CD4-positive, alpha-beta T cell treated with Interleukin-21 for 1 hour (primary cell): ENCODE results near the gene TPMT.
"Not testable (repeated sequence)": the region's sequence is repeated elsewhere in the genome, so short reads cannot be mapped to it uniquely, and the experiment has no call there.

ENCODE experiments used
- DNase-seq: peaks from one replicate; pipeline ENCODE4 v3.0.0-alpha.2; 2020

Gene TPMT

GRCh38 chr6:18155150-18155863 is 430 bp upstream of the TPMT start, which contains the start of gene KDM1B:
KDM1B (plus strand) TSS chr6:18155422; CDS start chr6:18159896, 4,474 bp downstream.
- peak; percentile 99 for DNase-seq

DNA sequence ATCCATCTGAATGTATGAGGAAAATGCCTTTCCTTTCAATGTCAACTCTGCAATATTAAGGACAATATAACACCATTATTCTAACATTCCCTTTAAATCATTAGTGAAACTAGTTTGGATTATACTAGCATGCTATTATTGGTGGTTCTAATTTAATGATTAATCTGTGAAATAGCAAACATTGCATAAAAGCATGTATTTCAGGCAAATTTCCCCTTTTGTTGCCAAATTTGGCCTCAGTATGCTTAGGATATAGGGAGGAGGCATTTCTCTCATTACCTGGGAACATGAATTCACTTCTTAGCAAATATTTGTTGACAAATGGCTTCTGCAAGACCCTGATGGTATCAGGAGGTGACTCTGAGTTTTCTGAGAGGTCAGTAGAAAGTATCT is 1.6 kb downstream of the TPMT start:
- DNase-seq, result no peak

DNA sequence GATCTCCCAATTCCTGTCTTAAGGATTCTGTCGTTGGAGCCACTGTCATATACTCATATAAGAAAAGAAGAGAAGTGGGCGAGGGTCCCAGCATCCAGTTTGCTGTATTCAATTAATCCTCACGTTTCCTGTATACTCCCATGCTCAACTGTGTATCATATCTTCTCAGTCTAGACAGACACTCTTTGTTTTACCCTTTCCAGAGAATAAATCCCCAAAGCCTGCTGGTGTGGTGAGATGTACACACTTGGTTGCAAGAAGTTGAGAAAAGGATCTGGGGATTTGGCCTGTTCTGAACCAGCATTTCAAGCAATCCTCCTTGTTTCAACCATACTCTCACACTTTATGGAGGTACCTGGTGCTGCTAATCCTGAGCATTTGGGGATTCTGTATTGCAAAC is 3.1 kb downstream of the TPMT start:
- DNase-seq, result no peak

DNA sequence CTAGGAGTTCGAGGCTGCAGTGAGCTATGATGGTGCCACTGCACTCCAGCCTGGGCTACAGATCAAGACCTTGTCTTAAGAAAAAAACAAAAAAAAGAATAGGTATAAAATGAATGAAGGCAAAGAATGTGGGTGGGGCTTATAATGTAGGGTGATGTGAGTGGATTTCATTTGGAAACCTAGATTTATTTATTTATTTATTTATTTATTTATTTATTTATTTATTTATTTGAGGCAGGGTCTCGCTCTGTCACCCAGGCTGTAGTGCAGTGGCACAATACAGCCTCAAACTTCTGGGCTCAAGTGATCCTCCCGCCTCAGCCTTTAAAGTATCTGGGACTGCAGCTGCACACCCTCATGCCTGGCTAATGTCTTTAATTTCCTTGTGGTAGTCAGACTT is 3.5 kb downstream of the TPMT start:
- DNase-seq, result not testable (repeated sequence)

- DNase-seq, result no peak
These were observed 6.4 kb downstream of the TPMT start for GRCh38 chr6:18148304-18149025.

DNA sequence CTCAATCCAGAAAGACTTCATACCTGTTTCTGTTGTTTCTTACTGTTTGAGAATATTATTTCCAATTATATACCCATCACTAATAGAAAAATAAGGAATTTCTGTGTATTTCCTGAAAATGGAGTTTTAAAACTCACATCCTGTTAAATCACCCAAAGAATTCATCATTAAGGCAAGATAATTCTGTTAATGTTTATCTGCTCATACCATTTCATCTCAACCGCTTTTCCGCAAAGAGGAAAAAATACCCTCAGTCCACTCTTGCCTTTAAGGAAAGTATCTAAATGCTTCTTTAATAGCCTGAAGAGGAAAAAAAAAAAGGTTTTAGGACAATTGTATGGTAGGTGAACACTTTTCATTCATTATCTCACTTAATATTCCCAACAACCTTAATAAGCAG is 7.3 kb downstream of the TPMT start:
- DNase-seq, result no peak

DNA sequence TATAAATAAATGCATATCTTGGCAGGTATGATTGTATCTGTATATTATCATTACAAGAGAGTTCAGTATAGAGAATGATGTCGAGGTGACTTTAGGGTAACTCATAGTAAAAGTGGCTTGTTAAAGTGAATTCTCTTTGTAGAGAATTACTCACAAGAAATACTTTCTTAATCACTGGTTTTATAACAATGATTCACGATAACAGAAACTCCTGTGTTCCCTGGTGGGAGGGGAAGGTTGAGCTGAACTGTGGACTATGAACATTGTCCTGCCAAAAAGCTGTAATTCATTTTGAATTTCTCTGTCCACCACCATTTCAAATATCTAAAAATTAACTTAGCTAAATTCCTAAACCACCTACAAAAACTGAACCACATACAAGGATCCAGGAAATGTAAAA is 7.7 kb downstream of the TPMT start:
- no peak for DNase-seq

GRCh38 chr6:18142591-18142861 is 12.4 kb downstream of the TPMT start:
- no peak for DNase-seq

DNA sequence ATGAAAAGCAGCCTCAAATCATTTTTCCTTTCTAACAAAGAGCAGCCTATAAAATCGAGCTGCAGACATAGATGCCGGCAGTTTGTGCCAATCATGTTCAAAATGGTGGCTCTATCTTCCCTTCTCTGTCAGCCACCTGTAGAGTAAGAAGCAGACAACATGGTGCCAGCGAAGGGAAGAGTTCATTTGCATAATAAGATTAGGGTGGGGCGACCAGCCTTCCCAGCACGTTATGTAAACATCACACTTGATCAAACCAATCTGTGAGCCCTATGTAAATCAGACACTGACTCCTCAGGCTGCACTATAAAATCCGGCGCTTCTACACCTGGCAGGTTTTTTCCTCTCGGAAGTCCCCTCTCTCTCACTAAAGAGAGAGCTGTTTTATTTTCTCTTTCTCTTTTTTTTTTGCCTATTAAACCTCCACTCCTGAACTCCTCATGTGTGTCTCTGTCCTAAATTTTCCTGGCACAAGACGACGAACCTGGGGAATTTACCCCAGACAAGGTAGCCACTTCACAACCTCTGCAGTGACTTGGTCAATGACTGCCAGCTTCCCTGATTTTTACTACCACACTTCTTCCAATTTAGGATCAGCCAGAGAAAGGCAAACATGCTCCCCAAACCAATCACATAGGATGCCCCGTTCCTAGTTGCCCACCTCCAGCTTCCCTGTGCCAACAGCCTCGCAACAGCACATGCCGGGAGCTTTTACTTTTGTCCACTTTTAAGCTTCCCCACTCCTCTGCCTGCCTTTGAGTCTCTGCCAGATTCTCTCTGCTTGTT is 12.9 kb downstream of the TPMT start:
- no peak for DNase-seq

GRCh38 chr6:18139935-18140621 is 14.8 kb downstream of the TPMT start:
- DNase-seq, result no peak

DNA sequence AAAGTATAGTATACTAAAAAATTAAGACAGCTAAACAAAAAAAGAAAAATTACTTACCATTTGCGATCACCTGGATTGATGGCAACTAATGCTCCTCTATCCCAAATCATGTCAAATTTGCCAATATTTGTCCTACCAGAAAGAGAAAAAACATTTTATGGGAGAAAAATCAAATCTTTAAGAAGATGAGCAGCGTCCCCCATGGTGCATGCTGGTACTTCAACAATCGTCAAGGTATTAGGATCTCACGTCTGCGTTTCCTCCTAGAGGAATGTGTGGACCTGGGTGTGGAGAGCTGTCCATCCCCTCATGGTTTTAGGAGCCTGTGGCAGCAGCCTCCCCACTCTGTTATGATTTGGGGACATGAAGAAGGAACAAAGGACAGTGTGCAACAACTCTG is 16.0 kb downstream of the TPMT start:
- DNase-seq, result no peak

DNA sequence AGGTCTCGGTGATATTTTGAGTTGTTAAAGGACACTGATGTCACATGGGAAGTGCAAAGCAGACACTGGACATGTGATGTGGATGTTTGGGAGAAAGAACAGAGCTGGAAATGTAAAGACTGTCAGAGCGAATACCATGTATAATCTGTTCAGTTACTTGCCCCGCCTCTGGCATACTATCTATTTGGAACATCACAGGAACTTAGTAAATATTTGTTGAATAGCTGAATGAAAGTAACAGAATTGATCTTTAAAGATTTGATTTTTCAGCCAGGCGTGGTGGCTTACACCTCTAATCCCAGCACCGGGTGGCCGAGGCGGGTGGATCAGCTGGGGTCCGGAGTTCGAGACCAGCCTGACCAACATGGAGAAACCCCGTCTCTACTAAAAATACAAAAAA is 18.6 kb downstream of the TPMT start:
- no peak for DNase-seq

- no peak for DNase-seq
These were observed 19.7 kb downstream of the TPMT start for GRCh38 chr6:18135171-18135570.

DNA sequence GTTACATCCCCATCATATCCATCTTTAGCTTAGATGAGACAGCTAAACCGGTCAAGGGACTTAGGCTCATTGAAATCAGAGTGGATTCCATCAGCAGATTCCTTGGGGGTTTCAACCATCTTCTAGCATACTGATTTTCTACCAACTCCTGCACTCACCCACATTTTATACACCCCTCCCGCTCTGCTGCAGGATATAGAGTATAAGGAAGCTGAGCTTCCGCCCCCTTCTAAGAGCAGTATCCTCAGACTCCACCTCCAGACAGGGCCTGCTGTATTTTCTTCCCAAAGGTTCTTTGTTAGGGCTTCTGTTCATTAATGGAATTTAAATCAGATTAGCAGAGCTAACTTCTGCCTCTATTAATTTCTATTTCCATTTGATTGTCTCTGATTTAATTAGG is 22.5 kb downstream of the TPMT start:
- DNase-seq, result no peak

- DNase-seq, result no peak
These were observed 28.8 kb downstream of the TPMT start for GRCh38 chr6:18126121-18126520.

GRCh38 chr6:18122128-18123093 is 32.5 kb downstream of the TPMT start, which contains the start of gene NHLRC1:
NHLRC1 (minus strand) TSS chr6:18122677; CDS start chr6:18122606, 71 bp downstream.
- peak; percentile 74 for DNase-seq

DNA sequence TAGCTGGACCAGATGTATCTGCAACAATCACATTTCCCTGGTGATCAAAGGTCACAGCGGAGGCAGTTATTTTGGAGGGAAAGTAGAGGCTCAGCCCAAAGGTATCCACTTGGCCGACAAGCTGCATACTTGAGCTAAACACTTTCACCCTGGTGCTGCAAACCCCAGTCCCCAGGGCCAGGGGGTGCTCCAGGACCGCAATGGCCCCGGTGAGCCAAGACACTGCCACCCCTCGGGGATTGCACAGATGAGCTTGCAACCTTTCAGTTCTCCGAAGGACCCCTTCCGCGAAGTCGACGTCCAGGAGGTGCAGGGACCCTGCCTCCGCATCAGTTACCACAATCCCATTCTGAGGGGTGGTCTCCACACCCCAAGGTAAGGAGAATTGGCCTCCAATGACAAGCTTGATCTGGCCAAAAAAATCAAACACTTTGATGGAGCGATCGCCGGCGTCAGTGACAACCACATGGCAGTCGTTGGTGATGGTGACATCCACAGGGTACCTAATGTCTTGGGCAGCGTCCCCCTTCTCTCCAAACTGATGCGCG is 33.2 kb downstream of the TPMT start:
- DNase-seq, result no peak

GRCh38 chr6:18119236-18119635 is 35.6 kb downstream of the TPMT start:
- DNase-seq, result no peak

GRCh38 chr6:18118330-18118729 is 36.5 kb downstream of the TPMT start:
- DNase-seq, result no peak

- no peak for DNase-seq
These were observed 37.7 kb downstream of the TPMT start for GRCh38 chr6:18117136-18117535.

GRCh38 chr6:18115356-18115755 is 39.5 kb downstream of the TPMT start:
- DNase-seq, result no peak

GRCh38 chr6:18110162-18110561 is 44.7 kb downstream of the TPMT start:
- DNase-seq, result no peak
